VCaP (cell line): ENCODE data around the gene FAM185A.

Source experiments
- H3K27ac ChIP-seq: fragments of 450-650 bp; 2 replicates; pipeline ENCODE4 v1.5.1; 2017
- TF ChIP-seq, protein P1 (sequence below): fragments of 450-650 bp; conservative IDR thresholded peaks from 2 replicates; pipeline ENCODE4 v1.5.1; 2017; ENCODE audit warnings: mild to moderate bottlenecking, moderate library complexity

The FAM185A gene

GRCh38 chr7:102842284-102842683 is 93.5 kb downstream of the FAM185A start:
- TF ChIP-seq, protein P1, sequence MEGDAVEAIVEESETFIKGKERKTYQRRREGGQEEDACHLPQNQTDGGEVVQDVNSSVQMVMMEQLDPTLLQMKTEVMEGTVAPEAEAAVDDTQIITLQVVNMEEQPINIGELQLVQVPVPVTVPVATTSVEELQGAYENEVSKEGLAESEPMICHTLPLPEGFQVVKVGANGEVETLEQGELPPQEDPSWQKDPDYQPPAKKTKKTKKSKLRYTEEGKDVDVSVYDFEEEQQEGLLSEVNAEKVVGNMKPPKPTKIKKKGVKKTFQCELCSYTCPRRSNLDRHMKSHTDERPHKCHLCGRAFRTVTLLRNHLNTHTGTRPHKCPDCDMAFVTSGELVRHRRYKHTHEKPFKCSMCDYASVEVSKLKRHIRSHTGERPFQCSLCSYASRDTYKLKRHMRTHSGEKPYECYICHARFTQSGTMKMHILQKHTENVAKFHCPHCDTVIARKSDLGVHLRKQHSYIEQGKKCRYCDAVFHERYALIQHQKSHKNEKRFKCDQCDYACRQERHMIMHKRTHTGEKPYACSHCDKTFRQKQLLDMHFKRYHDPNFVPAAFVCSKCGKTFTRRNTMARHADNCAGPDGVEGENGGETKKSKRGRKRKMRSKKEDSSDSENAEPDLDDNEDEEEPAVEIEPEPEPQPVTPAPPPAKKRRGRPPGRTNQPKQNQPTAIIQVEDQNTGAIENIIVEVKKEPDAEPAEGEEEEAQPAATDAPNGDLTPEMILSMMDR = no peak
- no peak overlapping the region for H3K27ac ChIP-seq

GRCh38 chr7:102843850-102844249 is 95.1 kb downstream of the FAM185A start:
- H3K27ac ChIP-seq = no peak overlapping the region
- TF ChIP-seq, protein P1 = no peak

DNA sequence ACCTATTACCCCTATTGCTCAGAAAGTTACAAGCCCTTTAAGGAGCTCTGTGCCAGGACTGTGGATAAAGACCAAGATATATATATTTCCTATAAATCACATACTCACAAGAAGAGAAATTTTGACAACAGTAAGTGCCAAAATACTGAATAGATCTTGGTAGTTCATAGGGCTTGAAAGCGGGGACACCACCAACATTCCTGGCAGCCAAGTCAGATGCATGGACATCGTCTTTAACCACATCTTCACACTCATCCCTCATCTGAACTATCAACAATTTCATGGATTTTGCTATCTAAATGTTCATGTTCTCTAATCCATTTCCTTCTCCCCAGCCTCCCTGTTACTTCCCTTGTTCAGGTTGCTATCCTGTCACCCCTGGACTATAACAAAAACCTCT is 96.5 kb downstream of the FAM185A start:
- H3K27ac ChIP-seq = no peak overlapping the region
- TF ChIP-seq, protein P1 = no peak

DNA sequence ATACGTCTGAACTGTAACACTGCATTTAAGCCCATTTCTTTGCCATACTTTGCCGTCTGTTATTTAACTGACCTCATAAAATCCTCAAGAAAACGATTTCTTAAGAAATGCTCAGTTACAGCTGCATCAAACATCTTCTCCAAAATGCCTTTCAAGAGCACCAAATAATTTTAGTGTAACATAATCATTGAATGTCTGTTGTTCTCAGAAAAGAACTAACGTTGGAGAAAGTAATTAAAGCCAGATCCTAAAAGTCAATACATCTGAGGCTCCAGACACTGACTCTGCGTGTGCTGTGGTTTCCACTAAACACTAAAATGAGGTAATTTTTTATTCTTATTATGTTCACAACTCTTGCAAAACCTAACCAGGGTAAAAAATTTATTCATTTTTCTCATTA is 100.3 kb downstream of the FAM185A start:
- no peak overlapping the region for H3K27ac ChIP-seq
- TF ChIP-seq, protein P1 = no peak

DNA sequence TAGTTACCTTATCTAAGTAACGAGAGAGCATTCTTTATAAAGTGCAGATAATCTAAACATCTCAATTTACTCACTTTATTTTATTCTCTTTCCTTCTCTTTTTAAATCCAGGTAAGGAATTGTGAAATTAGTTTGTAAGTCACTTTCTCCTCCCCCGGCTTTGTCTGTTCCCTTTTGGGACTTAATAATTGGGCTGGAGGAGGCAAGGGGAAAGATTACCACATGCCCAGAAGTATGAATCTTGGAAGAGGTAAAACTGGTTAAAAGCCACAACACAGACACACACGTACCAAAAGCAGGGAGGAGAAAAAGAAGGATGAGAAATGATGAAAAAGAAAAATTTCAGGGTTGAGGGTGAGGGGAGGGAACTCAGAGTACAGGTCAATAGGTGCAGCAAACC is 100.7 kb downstream of the FAM185A start:
- no peak overlapping the region for H3K27ac ChIP-seq
- TF ChIP-seq, protein P1 = no peak

- TF ChIP-seq, protein P1 = no peak
- no peak overlapping the region for H3K27ac ChIP-seq
Measured at GRCh38 chr7:102856036-102856435, 107.2 kb downstream of the FAM185A start.
